Liver (tissue), 9 donors: ENCODE results near the gene EDEM1. TPM values are rescaled to one million over a fixed set of nuclear protein-coding genes. Genes with fewer than 3 reads are reported as not detected.

Experiments used
- DNase-seq: peaks from one replicate; pipeline ENCODE4 v3.0.0-alpha.2; 2017; ENCODE audit warnings: low spot score
- H3K27ac ChIP-seq, 2 donors: one replicate each; pipeline ENCODE4 v1.7.0; 2013; ENCODE audit warnings: inconsistent platforms in 2 of 2, low read length in 2 of 2, control low read depth in 1 of 2, low read depth in 1 of 2, mild to moderate bottlenecking in 1 of 2
- H3K27me3 ChIP-seq, 4 donors: one replicate each; pipeline versions ENCODE4 v1.6.1 to v1.7.0; 2013; ENCODE audit warnings: low read length in 3 of 4, inconsistent platforms in 1 of 4, mild to moderate bottlenecking in 1 of 4, moderate library complexity in 1 of 4; ENCODE audit not compliant: control insufficient read depth in 4 of 4, insufficient read depth in 4 of 4
- H3K36me3 ChIP-seq, 4 donors: one replicate each; pipeline versions ENCODE4 v1.6.1 to v1.7.0; 2013; ENCODE audit warnings: low read length in 3 of 4, mild to moderate bottlenecking in 3 of 4, low read depth in 1 of 4, moderate library complexity in 1 of 4; ENCODE audit not compliant: control insufficient read depth in 4 of 4, insufficient read depth in 3 of 4
- H3K4me1 ChIP-seq, 4 donors: one replicate each; pipeline versions ENCODE4 v1.6.1 to v1.7.0; 2013; ENCODE audit warnings: low read length in 3 of 4, mild to moderate bottlenecking in 3 of 4, moderate library complexity in 1 of 4; ENCODE audit not compliant: control insufficient read depth in 4 of 4, insufficient read depth in 4 of 4
- H3K4me3 ChIP-seq, 3 donors: one replicate each; pipeline versions ENCODE4 v1.6.1 to v1.7.0; 2013; ENCODE audit warnings: low read length in 3 of 3, control low read depth in 1 of 3, low read depth in 1 of 3, mild to moderate bottlenecking in 1 of 3
- H3K9ac ChIP-seq, 2 donors: one replicate each; pipeline ENCODE4 v1.7.0; 2013; ENCODE audit warnings: low read length in 2 of 2, mild to moderate bottlenecking in 2 of 2, moderate library complexity in 2 of 2, control low read depth in 1 of 2, low read depth in 1 of 2
- H3K9me3 ChIP-seq, 4 donors: one replicate each; pipeline versions ENCODE4 v1.6.1 to v1.7.0; 2013; ENCODE audit warnings: low read length in 3 of 4; ENCODE audit not compliant: control insufficient read depth in 4 of 4
- CTCF ChIP-seq: fragments of 150-350 bp; IDR thresholded peaks from 2 replicates; pipeline ENCODE4 v1.5.1; 2017; ENCODE audit warnings: improper control_type of control experiment, low read depth, low read length; ENCODE audit not compliant: missing input control
- EGR1 ChIP-seq, 2 donors: IDR thresholded peaks; 2 replicates each; pipeline ENCODE4 v1.6.1; 2016 to 2018; ENCODE audit warnings: antibody characterized with exemption in 2 of 2, low read depth in 2 of 2
- FOXA1 ChIP-seq: IDR thresholded peaks from 2 replicates; pipeline ENCODE4 v1.6.1; 2016; ENCODE audit warnings: antibody characterized with exemption
- FOXA2 ChIP-seq: IDR thresholded peaks from 2 replicates; pipeline ENCODE4 v1.6.1; 2016; ENCODE audit warnings: antibody characterized with exemption
- GABPA ChIP-seq, 2 donors: IDR thresholded peaks in 1 of 2; conservative IDR thresholded peaks in 1 of 2; 2 replicates each; pipeline ENCODE4 v1.6.1; 2016; ENCODE audit warnings: antibody characterized with exemption in 2 of 2, mild to moderate bottlenecking in 1 of 2, moderate library complexity in 1 of 2
- HNF4A ChIP-seq, 2 donors: conservative IDR thresholded peaks; 2 replicates each; pipeline ENCODE4 v1.6.1; 2016; ENCODE audit warnings: antibody characterized with exemption in 2 of 2, mild to moderate bottlenecking in 2 of 2
- JUND ChIP-seq, 2 donors: IDR thresholded peaks; 2 replicates each; pipeline ENCODE4 v1.6.1; 2016; ENCODE audit warnings: antibody characterized with exemption in 2 of 2
- MAX ChIP-seq: IDR thresholded peaks from 2 replicates; pipeline ENCODE4 v1.6.1; 2016; ENCODE audit warnings: antibody characterized with exemption
- NR2F2 ChIP-seq: IDR thresholded peaks from 2 replicates; pipeline ENCODE4 v1.6.1; 2016; ENCODE audit warnings: antibody characterized with exemption
- RAD21 ChIP-seq, 2 donors: IDR thresholded peaks; 2 replicates each; pipeline ENCODE4 v1.6.1; 2016; ENCODE audit warnings: antibody characterized with exemption in 2 of 2, mild to moderate bottlenecking in 2 of 2
- SP1 ChIP-seq: IDR thresholded peaks from 2 replicates; pipeline ENCODE4 v1.6.1; 2018; ENCODE audit warnings: antibody characterized with exemption, mild to moderate bottlenecking
- TAF1 ChIP-seq: conservative IDR thresholded peaks from 2 replicates; pipeline ENCODE4 v1.6.1; 2016; ENCODE audit warnings: antibody characterized with exemption, mild to moderate bottlenecking
- YY1 ChIP-seq: IDR thresholded peaks from 2 replicates; pipeline ENCODE4 v1.6.1; 2016; ENCODE audit warnings: antibody characterized with exemption, mild to moderate bottlenecking
- ZBTB33 ChIP-seq: IDR thresholded peaks from 2 replicates; pipeline ENCODE4 v1.6.1; 2016; ENCODE audit warnings: antibody characterized with exemption
- WGBS: extraction: QIAGEN DNeasy Blood & Tissue Kit; methylation state at CpG from one replicate; pipeline ENCODE4 v1.1.7; 2013; 5-methylcytosine and 5-hydroxymethylcytosine counted together
- polyA plus RNA-seq, 2 donors: library from polyadenylated mRNA; stranded (reverse) in 1 of 2; unstranded in 1 of 2; fragments of 200-250 nt in 1 of 2; fragments of >200 nt in 1 of 2; fragmentation: Nextera tagmentation in 1 of 2; extraction: Ambion mirVana in 1 of 2; gene quantifications; one replicate each; pipeline versions ENCODE4 v1.2.1 to v1.2.3, GENCODE V29; 2013 to 2015
- total RNA-seq, 2 donors: library from RNA; depleted of rRNA; stranded (reverse); fragments of >200 nt; gene quantifications; one replicate each; pipeline ENCODE4 v1.2.3, GENCODE V29; 2014
- donor health status: healthy.
- donor health status: healthy.
- donor health status: healthy.
- donor health status: healthy.
- donor health status: healthy.

EDEM1 gene
- total and polyA plus RNA-seq, 4 donors, result 20.4 to 97.5 (median 32.9) TPM

GRCh38 chr3:5226783-5227182 is 39.3 kb downstream of the EDEM1 start:
- Histone ChIP-seq H3K27me3 (no peaks in the 10 kb centered on the region), H3K4me3 (no peak overlapping the region), H3K36me3 (peaks cover 0 to 2% (median 0%) of the 10 kb centered on the region in 4 donors), H3K9ac (no peak overlapping the region), H3K4me1 (no peaks in the 10 kb centered on the region), H3K27ac (no peak overlapping the region), H3K9me3 (no peaks in the 10 kb centered on the region)
- TF ChIP-seq CTCF (peak; percentile 34), EGR1 (IDR thresholded peaks at IDR 0.05; ENCODE audit: low read depth in 2 of 2) (no peak), RAD21 (IDR thresholded peaks at IDR 0.05) (peak; percentile 70)
- no peak for DNase-seq
- WGBS, result 57% methylated on average over 6 of the region's 6 CpGs

GRCh38 chr3:5227812-5228211 is 40.3 kb downstream of the EDEM1 start:
- Histone ChIP-seq H3K4me3 (no peak overlapping the region), H3K4me1 (no peaks in the 10 kb centered on the region), H3K27ac (no peak overlapping the region), H3K9me3 (no peaks in the 10 kb centered on the region), H3K9ac (no peak overlapping the region), H3K36me3 (no peaks in the 10 kb centered on the region), H3K27me3 (no peaks in the 10 kb centered on the region)
- DNase-seq, result no peak
- TF ChIP-seq YY1, result no peak
- no peak for TF ChIP-seq ZBTB33
- no peak for TF ChIP-seq EGR1 (IDR thresholded peaks at IDR 0.05; ENCODE audit: low read depth in 2 of 2)
- TF ChIP-seq GABPA (IDR thresholded peaks at IDR 0.05 in 1 of 2, conservative IDR thresholded peaks at IDR 0.05 in 1 of 2), result no peak
- TF ChIP-seq FOXA1, result no peak
- no peak for TF ChIP-seq CTCF
- TF ChIP-seq MAX, result no peak
- TF ChIP-seq NR2F2, result no peak
- no peak for TF ChIP-seq RAD21 (IDR thresholded peaks at IDR 0.05)
- TF ChIP-seq HNF4A (conservative IDR thresholded peaks at IDR 0.05), result no peak
- TF ChIP-seq TAF1, result no peak
- no peak for TF ChIP-seq FOXA2
- no peak for TF ChIP-seq SP1
- no peak for TF ChIP-seq JUND (IDR thresholded peaks at IDR 0.05)
- 49% methylated on average over 6 of the region's 6 CpGs for whole genome bisulfite sequencing
